ENCODE results near the gene CXXC5. TPM values are rescaled to one million over a fixed set of nuclear protein-coding genes. Genes with fewer than 3 reads are reported as not detected.

Gene CXXC5
- polyA plus RNA-seq, 1 of the 3 experiments (the other 2 are of a cell fraction), result 47.4 TPM

GRCh38 chr5:139653616-139654015 lies 5.5 kb downstream of the CXXC5 start:
- Histone ChIP-seq H3K4me1 (ENCODE audit: control insufficient read depth in 1 of 2, insufficient read depth in 2 of 2, low read depth in 1 of 2, low read length in 1 of 2) (peaks cover 68 to 73% of the 10 kb centered on the region in 2 experiments), H3K9me3 (no peaks in the 10 kb centered on the region), H3K36me3 (replicated peaks in 1 of 2; ENCODE audit: control insufficient read depth in 1 of 2, insufficient read depth in 2 of 2, low read length in 1 of 2) (peaks cover 0 to 4% of the 10 kb centered on the region in 2 experiments), H3F3A (replicated peaks; ENCODE audit: insufficient read depth) (peaks cover 58% of the 10 kb centered on the region), H3K79me2 (ENCODE audit: insufficient read depth) (peaks cover 99% of the 10 kb centered on the region), H4K20me1 (ENCODE audit: insufficient read depth) (peaks cover 48% of the 10 kb centered on the region), H2AFZ (ENCODE audit: low read depth) (no peak overlapping the region), H3K27ac (ENCODE audit: low read depth in 2 of 2, low read length in 1 of 2) (peak overlapping the region; percentile 78 to 96), H3K9ac (peak overlapping the region; percentile 65; the same call in 1 of the 2 replicates), H3K9me2 (no peaks in the 10 kb centered on the region), H3K4me2 (peak overlapping the region; percentile 98), H3K4me3 (ENCODE audit: low read depth in 2 of 2, low read length in 1 of 2) (peak overlapping the region in 1 of 2 experiments; percentile 91; a peak in 1 of 4 replicates), H3K27me3 (ENCODE audit: insufficient read depth) (no peaks in the 10 kb centered on the region)
- TF ChIP-seq FOXM1 (IDR thresholded peaks at IDR 0.05; ENCODE audit: low read depth) (no peak), IRF3 (IDR thresholded peaks at IDR 0.05; ENCODE audit: low read depth, low read length) (no peak), SMC3 (IDR thresholded peaks at IDR 0.05; ENCODE audit: low read depth, low read length) (no peak), NFIC (IDR thresholded peaks at IDR 0.05; ENCODE audit: borderline replicate concordance) (peak; percentile 35; the same call in 1 of the 2 replicates), SIN3A (IDR thresholded peaks at IDR 0.05; ENCODE audit: borderline replicate concordance, low read depth, low read length) (no peak), EP300 (IDR thresholded peaks at IDR 0.05; ENCODE audit: borderline replicate concordance in 1 of 2, low read depth in 1 of 2, low read length in 1 of 2) (0 out of 4 replicates have a peak, but pooled peaks of 1 of the 2 experiments have one; percentile 26)
- DNase-seq, result no peak
- ChIA-PET POLR2A (interaction anchor here (1.8 to 2.6 kb wide), 3 partner anchors 17 to 55 kb away, joined by 5 to 9 read pairs (median 7); no protein-coding TSS in a partner anchor), CTCF (interaction anchor here (1.6 to 20.6 kb wide), 6 partner anchors 11 to 114 kb away, joined by 3 to 238 read pairs (median 20); no protein-coding TSS in a partner anchor)
- WGBS (ENCODE audit: low lambda C conversion rate), result 57% methylated on average over 5 of the region's 5 CpGs

GRCh38 chr5:139654464-139654863 lies 6.3 kb downstream of the CXXC5 start:
- H3K4me1 ChIP-seq (ENCODE audit: control insufficient read depth in 1 of 2, insufficient read depth in 2 of 2, low read depth in 1 of 2, low read length in 1 of 2), result peaks cover 76 to 82% of the 10 kb centered on the region in 2 experiments
- peaks cover 0 to 4% of the 10 kb centered on the region in 2 experiments for H3K36me3 ChIP-seq (replicated peaks in 1 of 2; ENCODE audit: control insufficient read depth in 1 of 2, insufficient read depth in 2 of 2, low read length in 1 of 2)
- peak overlapping the region; percentile 78 to 96; a peak in 3 of 4 replicates for H3K27ac ChIP-seq (ENCODE audit: low read depth in 2 of 2, low read length in 1 of 2)
- no peak for TF ChIP-seq RAD21 (IDR thresholded peaks at IDR 0.05; ENCODE audit: low read length)
- TF ChIP-seq EZH2phosphoT487 (IDR thresholded peaks at IDR 0.05; ENCODE audit: borderline replicate concordance, low read depth), result no peak
- no peak for TF ChIP-seq TCF12 (IDR thresholded peaks at IDR 0.05)
- TF ChIP-seq TAF1 (IDR thresholded peaks at IDR 0.05; ENCODE audit: borderline replicate concordance, low read depth, low read length), result no peak
- no peak for TF ChIP-seq GATA2 (CRISPR knock-in tag; IDR thresholded peaks at IDR 0.05)
- no peak for TF ChIP-seq TEAD4 (IDR thresholded peaks at IDR 0.05; ENCODE audit: borderline replicate concordance, insufficient read depth)
- TF ChIP-seq RFX5 (IDR thresholded peaks at IDR 0.05; ENCODE audit: low read length), result no peak
- no peak for TF ChIP-seq SMC3 (IDR thresholded peaks at IDR 0.05; ENCODE audit: low read depth, low read length)
- TF ChIP-seq JUND (IDR thresholded peaks at IDR 0.05), result no peak
- no peaks in the 10 kb centered on the region for H3K9me2 ChIP-seq
- ChIA-PET POLR2A (interaction anchor here (0.6 to 2.6 kb wide), 9 partner anchors 13 to 104 kb away, joined by 3 to 9 read pairs (median 4); no protein-coding TSS in a partner anchor), CTCF (interaction anchor here (0.8 to 20.6 kb wide), 11 partner anchors 9 to 133 kb away, joined by 3 to 238 read pairs (median 7); no protein-coding TSS in a partner anchor)
- DNase-seq, result no peak
- H3K9ac ChIP-seq, result peak overlapping the region; percentile 49; the same call in 1 of the 2 replicates
- peaks cover 48% of the 10 kb centered on the region for H4K20me1 ChIP-seq (ENCODE audit: insufficient read depth)
- H3F3A ChIP-seq (replicated peaks; ENCODE audit: insufficient read depth), result peaks cover 66% of the 10 kb centered on the region
- H3K9me3 ChIP-seq, result no peaks in the 10 kb centered on the region
- H2AFZ ChIP-seq (ENCODE audit: low read depth), result no peak overlapping the region
- H3K4me2 ChIP-seq, result peak overlapping the region; percentile 98; the same call in 1 of the 2 replicates
- peaks cover 99% of the 10 kb centered on the region for H3K79me2 ChIP-seq (ENCODE audit: insufficient read depth)
- no peaks in the 10 kb centered on the region for H3K27me3 ChIP-seq (ENCODE audit: insufficient read depth)
- WGBS (ENCODE audit: low lambda C conversion rate), result 87% methylated on average over 3 of the region's 3 CpGs
- no peak overlapping the region; a peak in 1 of 4 replicates for H3K4me3 ChIP-seq (ENCODE audit: low read depth in 2 of 2, low read length in 1 of 2)
